ENCODE measurements around the gene CXCL3.

- TF ChIP-seq CTCF (conservative IDR thresholded peaks at IDR 0.05 in 1 of 2, IDR thresholded peaks at IDR 0.05 in 1 of 2; ENCODE audit: extremely low read depth in 1 of 2, insufficient read depth in 1 of 2, low read depth in 1 of 2, low read length in 2 of 2) (no peak), EZH2 (IDR thresholded peaks at IDR 0.05; ENCODE audit: borderline replicate concordance, low read length) (no peak)
Measured at GRCh38 chr4:74038086-74038424, 434 bp downstream of the CXCL3 start.
